GM12878 (cell line): ENCODE measurements around the gene GSPT2. TPM values are rescaled to one million over a fixed set of nuclear protein-coding genes. Genes with fewer than 3 reads are reported as not detected.

Source experiments
- ATAC-seq: fragments of 200-7000 bp; cut with Tn5 transposase; 3 replicates; pipeline ENCODE4 v1.9.1; 2020; ENCODE audit warnings: mild to moderate bottlenecking, moderate library complexity
- BruUV-seq: library from RNA; stranded (reverse); fragments of 400-500 nt; replicated peaks from 2 replicates; lab custom pipeline; 2021; lab: Mats Ljungman, UMichigan
- CTCF ChIA-PET: fragments of 300-600 bp; sonication (Branson Sonifier 250); formaldehyde crosslinking; extraction: SDS; loops from one replicate; lab custom pipeline; 2021; ENCODE audit warnings: inconsistent platforms; lab: Yijun Ruan, JAX
- POLR2A ChIA-PET: fragments of 350-600 bp; formaldehyde crosslinking; extraction: SDS; loops from one replicate; lab custom pipeline; 2021; ENCODE audit warnings: inconsistent platforms; lab: Charles Lee
- RAD21 ChIA-PET: fragments of 300-600 bp; sonication (Branson Sonifier 250); formaldehyde crosslinking; loops from one replicate; lab custom pipeline; 2023; ENCODE audit warnings: antibody characterized with exemption; ENCODE audit not compliant: unreplicated experiment; lab: Charles Lee
- SMC1A ChIA-PET: fragments of 300-600 bp; sonication (Branson Sonifier 250); formaldehyde crosslinking; loops from one replicate; lab custom pipeline; 2023; ENCODE audit not compliant: unreplicated experiment, uncharacterized antibody; lab: Charles Lee
- DNase-seq: peaks from one replicate; pipeline ENCODE4 v3.0.0-alpha.2; 2011; ENCODE audit warnings: low read depth, low spot score
- FAIRE-seq: peaks from 3 replicates; lab custom pipeline; 2011; peaks lifted over from hg19 to GRCh38; lab: Jason Lieb, UNC
- H2AFZ ChIP-seq: 2 replicates; pipeline ENCODE4 v1.6.0; 2011; ENCODE audit warnings: low read depth, low read length, control low read depth; ENCODE audit not compliant: control insufficient read depth
- H3K27ac ChIP-seq: 2 replicates; pipeline ENCODE4 v1.5.1; 2011; ENCODE audit warnings: control low read depth; ENCODE audit not compliant: control insufficient read depth, insufficient read depth
- H3K27me3 ChIP-seq, 2 experiments: replicated peaks in 1 of 2; 2 replicates each; pipeline versions ENCODE4 v1.6.0 to v1.6.1; 2011; ENCODE audit warnings: low read length in 1 of 2; ENCODE audit not compliant: control insufficient read depth in 2 of 2, insufficient read depth in 2 of 2
- H3K36me3 ChIP-seq, 2 experiments: 2 replicates each; pipeline ENCODE4 v1.5.1; 2011; ENCODE audit warnings: low read length in 1 of 2; ENCODE audit not compliant: control insufficient read depth in 2 of 2, insufficient read depth in 2 of 2
- H3K4me1 ChIP-seq: 2 replicates; pipeline ENCODE4 v1.6.1; 2011; ENCODE audit warnings: mild to moderate bottlenecking, low read length, moderate library complexity, mixed read lengths; ENCODE audit not compliant: control insufficient read depth, insufficient read depth
- H3K4me2 ChIP-seq: 2 replicates; pipeline ENCODE4 v1.6.0; 2011; ENCODE audit warnings: control low read depth; ENCODE audit not compliant: control insufficient read depth, insufficient read depth
- H3K4me3 ChIP-seq: fragments of 200-600 bp; sonication (generic); 2 replicates; pipeline ENCODE4 v1.5.1; 2016
- H3K79me2 ChIP-seq: 2 replicates; pipeline ENCODE4 v1.6.0; 2011; ENCODE audit warnings: low read length; ENCODE audit not compliant: control insufficient read depth, insufficient read depth
- H3K9ac ChIP-seq: 2 replicates; pipeline ENCODE4 v1.8.0; 2011; ENCODE audit warnings: low read length, control low read depth, mixed read lengths; ENCODE audit not compliant: control insufficient read depth, insufficient read depth
- H3K9me3 ChIP-seq: replicated peaks from 3 replicates; pipeline ENCODE4 v1.5.1; 2011; ENCODE audit warnings: mild to moderate bottlenecking, low read length; ENCODE audit not compliant: control insufficient read depth, insufficient read depth
- H4K20me1 ChIP-seq: 2 replicates; pipeline ENCODE4 v1.6.0; 2011; ENCODE audit not compliant: control insufficient read depth, insufficient read depth
- CBX5 ChIP-seq: sonication (generic); IDR thresholded peaks from 2 replicates; pipeline ENCODE4 v1.6.1; 2016; ENCODE audit warnings: low read depth, moderate library complexity, mild to moderate bottlenecking, inconsistent platforms
- CHD2 ChIP-seq: IDR thresholded peaks from 2 replicates; pipeline ENCODE4 v1.6.1; 2011; ENCODE audit warnings: low read depth, low read length, improper control_type of control experiment, borderline replicate concordance
- FOXK2 ChIP-seq: fragments of 450-650 bp; IDR thresholded peaks from 2 replicates; pipeline ENCODE4 v1.6.1; 2017; ENCODE audit warnings: mild to moderate bottlenecking, moderate library complexity
- IKZF1 ChIP-seq: fragments of 450-650 bp; conservative IDR thresholded peaks from 2 replicates; pipeline ENCODE4 v1.6.1; 2017; ENCODE audit warnings: antibody characterized with exemption, mild to moderate bottlenecking
- IRF4 ChIP-seq: IDR thresholded peaks from 2 replicates; pipeline ENCODE4 v1.6.1; 2011; ENCODE audit warnings: low read depth, low read length
- KLF5 ChIP-seq: fragments of 450-650 bp; IDR thresholded peaks from 2 replicates; pipeline ENCODE4 v1.6.1; 2014; ENCODE audit warnings: mild to moderate bottlenecking; ENCODE audit not compliant: partially characterized antibody
- RELA ChIP-seq: fragments of 450-650 bp; IDR thresholded peaks from 2 replicates; pipeline ENCODE4 v1.8.0; 2014; ENCODE audit warnings: borderline replicate concordance; ENCODE audit not compliant: partially characterized antibody
- TCF3 ChIP-seq: IDR thresholded peaks from 2 replicates; pipeline ENCODE4 v1.6.1; 2012; ENCODE audit warnings: low read depth, mild to moderate bottlenecking, low read length, borderline replicate concordance; ENCODE audit not compliant: insufficient read depth
- TCF7 ChIP-seq: IDR thresholded peaks from 2 replicates; pipeline ENCODE4 v1.6.1; 2014; ENCODE audit warnings: antibody characterized with exemption, borderline replicate concordance
- ZNF207 ChIP-seq: fragments of 450-650 bp; IDR thresholded peaks from 2 replicates; pipeline ENCODE4 v1.6.1; 2014; ENCODE audit warnings: antibody characterized with exemption, mild to moderate bottlenecking, borderline replicate concordance
- ZNF274 ChIP-seq: IDR thresholded peaks from one replicate; pipeline ENCODE4 v1.8.0; 2011; ENCODE audit not compliant: insufficient read length, insufficient read depth
- in situ Hi-C: fragments of 300-500 bp; cut with MboI; formaldehyde crosslinking; loops from 9 replicates; pipeline ENCODE4 v1.14.3; 2018; ENCODE audit warnings: mixed read lengths
- intact Hi-C: fragments of 100-400 bp; cut with micrococcal nuclease; formaldehyde crosslinking; loops from one replicate; pipeline ENCODE4 v1.14.2; 2022; ENCODE audit not compliant: unreplicated experiment
- polyA plus RNA-seq, 11 experiments: library from polyadenylated mRNA; depleted of rRNA in 4 of 11; unstranded in 6 of 11; stranded (reverse) in 5 of 11; fragments of >200 nt; fragmentation: Nextera tagmentation in 4 of 11; fragmentation: Illumina TruSeq in 1 of 11; extraction: Ambion mirVana in 4 of 11; extraction: Trizol in 1 of 11; gene quantifications; 1 replicate in 1 of 11; 2 replicates in 10 of 11; pipeline versions ENCODE4 v1.2.1 to v1.2.3, GENCODE V29; 2011 to 2016; ENCODE audit warnings: inconsistent platforms in 2 of 11, missing spikeins in 2 of 11, low read depth in 1 of 11
- total RNA-seq, 4 experiments: library from RNA; depleted of rRNA in 3 of 4; stranded (reverse); fragments of >200 nt in 3 of 4; fragmentation: Illumina TruSeq in 1 of 4; extraction: Trizol in 1 of 4; gene quantifications; 2 replicates each; pipeline versions ENCODE4 v1.2.1 to v1.2.3, GENCODE V29; 2013 to 2021
- TF ChIP-seq, protein P1 (sequence below): IDR thresholded peaks from 2 replicates; pipeline ENCODE4 v1.6.1; 2011; ENCODE audit warnings: borderline replicate concordance, low read depth, mild to moderate bottlenecking, moderate library complexity, mixed read lengths, low read length; ENCODE audit not compliant: insufficient read depth; ENCODE audit errors: extremely low read length

Gene GSPT2
- total and polyA plus RNA-seq, 10 of the 15 experiments (the other 5 are each of a cell fraction or from before 2014, with no cell fraction given), result 3.4 to 14.2 (median 9.3) TPM

DNA sequence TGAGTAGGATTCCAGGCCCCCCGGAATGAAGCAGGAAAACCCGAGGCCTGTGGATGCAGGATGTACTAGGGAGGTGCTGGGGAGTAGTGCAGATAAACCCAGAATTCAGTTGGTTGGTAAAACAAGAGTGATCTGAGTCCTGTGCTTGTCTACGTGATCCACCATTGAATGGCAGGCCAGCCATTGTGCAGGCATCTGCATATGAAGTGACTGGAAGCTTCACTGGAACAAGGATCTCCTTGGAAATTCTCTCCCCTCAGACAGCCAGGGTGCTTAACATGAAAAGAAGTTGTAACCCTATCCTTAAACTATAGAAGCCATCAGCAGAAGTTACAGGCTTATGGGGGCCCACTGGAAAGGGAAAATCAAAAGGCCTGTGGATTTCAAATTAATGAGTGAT is 656 bp upstream of the GSPT2 start (continued):
- TF ChIP-seq RELA (no peak), FOXK2 (no peak), IKZF1 (no peak), ZNF274 (no peak)

DNA sequence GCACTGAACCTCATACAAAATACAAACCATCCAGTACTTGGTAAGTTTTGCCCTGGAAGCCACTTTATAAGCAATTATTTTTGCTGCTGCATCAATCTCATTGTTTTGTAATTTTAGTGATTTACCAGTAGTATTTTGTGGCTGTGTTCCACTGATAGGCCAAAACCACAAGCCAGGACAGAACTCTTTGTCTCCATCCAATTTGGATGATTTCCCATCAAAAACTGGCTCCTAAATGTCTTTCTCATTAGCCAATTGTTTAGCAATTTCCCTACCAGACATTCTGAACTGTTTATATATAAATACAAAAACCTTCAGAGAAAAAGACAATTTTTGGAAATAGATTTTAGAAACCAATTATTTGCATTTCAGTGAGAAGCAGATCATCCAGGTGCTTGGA is 4.4 kb downstream of the GSPT2 start:
- ChIA-PET RAD21 (no interaction called here), CTCF (no interaction called here), POLR2A (no interaction called here)
- FAIRE-seq, result no peak
- H2AFZ ChIP-seq, result no peak overlapping the region
- intact Hi-C loops, result no loop called here
- TF ChIP-seq, protein P1, sequence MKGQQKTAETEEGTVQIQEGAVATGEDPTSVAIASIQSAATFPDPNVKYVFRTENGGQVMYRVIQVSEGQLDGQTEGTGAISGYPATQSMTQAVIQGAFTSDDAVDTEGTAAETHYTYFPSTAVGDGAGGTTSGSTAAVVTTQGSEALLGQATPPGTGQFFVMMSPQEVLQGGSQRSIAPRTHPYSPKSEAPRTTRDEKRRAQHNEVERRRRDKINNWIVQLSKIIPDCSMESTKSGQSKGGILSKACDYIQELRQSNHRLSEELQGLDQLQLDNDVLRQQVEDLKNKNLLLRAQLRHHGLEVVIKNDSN, result no peak
- TF ChIP-seq CHD2, result no peak
- no peak for TF ChIP-seq ZNF207
- no peak for TF ChIP-seq TCF7
- no peak for TF ChIP-seq CBX5
- TF ChIP-seq KLF5, result no peak
- no peak for TF ChIP-seq IRF4
- no peak for TF ChIP-seq TCF3
- TF ChIP-seq, all 136 proteins: peak for 0
- H3K4me3 ChIP-seq, result no peak overlapping the region
- H3K9me3 ChIP-seq, result no peaks in the 10 kb centered on the region
- peaks cover 4% of the 10 kb centered on the region for H3K79me2 ChIP-seq
- SMC1A ChIA-PET, result interaction anchor here (0.7 kb wide), 1 partner anchor 88 kb away, joined by 3 read pairs; no protein-coding TSS in a partner anchor
- H3K36me3 ChIP-seq, result no peaks in the 10 kb centered on the region
- in situ Hi-C loops, result no loop called here
- ATAC-seq, result no peak
- DNase-seq, result no peak
- no peaks in the 10 kb centered on the region for H4K20me1 ChIP-seq
- H3K27ac ChIP-seq, result no peak overlapping the region
- no peaks in the 10 kb centered on the region for H3K4me1 ChIP-seq
- no TSS peak for BruUV-seq
- H3K27me3 ChIP-seq, result no peaks in the 10 kb centered on the region
- H3K4me2 ChIP-seq, result no peak overlapping the region
- H3K9ac ChIP-seq, result no peak overlapping the region
